GM19463 (cell line): ENCODE measurements around the gene TOE1.

ENCODE experiments used
- ATAC-seq: cut with Tn5 transposase; IDR thresholded peaks from one replicate; pipeline ENCODE4 v1.9.1; 2021; ENCODE audit warnings: mild to moderate bottlenecking, moderate library complexity; ENCODE audit not compliant: unreplicated experiment

Gene TOE1

GRCh38 chr1:45326627-45327623, 13.0 kb upstream of the TOE1 start, which contains the start of gene HPDL:
HPDL (plus strand) TSS chr1:45326895; CDS start chr1:45327149, 254 bp downstream.
- ATAC-seq: peak; percentile 61

DNA sequence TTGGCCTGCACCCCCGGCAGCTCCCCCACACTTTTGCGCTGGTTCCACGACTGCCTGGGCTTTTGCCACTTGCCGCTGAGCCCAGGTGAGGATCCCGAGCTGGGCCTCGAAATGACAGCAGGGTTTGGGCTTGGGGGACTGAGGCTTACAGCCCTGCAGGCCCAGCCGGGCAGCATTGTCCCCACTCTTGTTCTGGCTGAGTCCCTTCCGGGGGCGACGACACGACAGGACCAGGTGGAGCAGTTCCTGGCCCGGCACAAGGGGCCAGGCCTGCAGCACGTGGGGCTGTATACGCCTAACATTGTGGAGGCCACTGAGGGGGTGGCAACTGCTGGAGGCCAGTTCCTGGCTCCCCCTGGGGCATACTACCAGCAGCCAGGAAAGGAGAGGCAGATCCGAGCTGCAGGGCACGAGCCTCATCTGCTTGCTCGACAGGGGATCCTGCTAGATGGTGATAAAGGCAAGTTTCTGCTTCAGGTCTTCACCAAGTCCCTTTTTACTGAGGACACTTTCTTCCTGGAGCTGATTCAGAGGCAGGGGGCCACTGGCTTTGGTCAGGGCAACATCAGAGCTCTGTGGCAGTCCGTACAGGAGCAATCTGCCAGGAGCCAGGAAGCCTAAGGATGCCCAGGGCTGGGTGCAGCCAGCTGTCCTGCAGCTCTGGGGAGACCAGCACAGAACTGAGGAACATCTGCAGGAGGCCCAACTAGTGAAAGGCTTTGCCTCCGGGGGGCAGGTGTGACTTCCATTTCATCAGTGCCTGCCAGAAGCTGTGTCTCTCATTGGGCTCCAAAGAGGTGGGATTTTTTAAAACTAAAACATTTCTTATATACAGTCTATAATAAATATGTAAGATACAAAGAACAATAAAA, 12.1 kb upstream of the TOE1 start:
- ATAC-seq: no peak

DNA sequence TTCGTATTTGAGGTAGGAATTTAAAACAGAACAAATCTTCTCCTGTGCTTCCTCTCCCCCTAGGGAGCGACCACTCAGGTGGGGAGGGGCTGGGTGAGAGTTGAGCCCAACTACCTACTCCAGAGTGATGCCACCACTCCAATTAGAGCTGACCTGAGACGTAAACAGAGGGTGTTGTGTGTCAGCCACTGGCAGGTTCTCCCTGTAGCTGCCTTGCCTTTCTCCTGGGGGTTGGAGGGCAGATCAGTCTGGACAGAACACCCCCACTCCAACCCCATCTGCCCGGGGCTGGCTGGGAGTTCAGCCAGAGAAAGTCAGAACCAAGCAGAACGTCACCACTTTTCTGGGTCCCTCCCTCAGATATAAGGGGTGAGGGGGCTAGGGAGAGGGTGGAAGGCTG, 11.3 kb upstream of the TOE1 start:
- no peak for ATAC-seq

GRCh38 chr1:45329445-45329844, 10.5 kb upstream of the TOE1 start:
- no peak for ATAC-seq

- ATAC-seq: no peak
Measured at GRCh38 chr1:45331436-45332345, 8.3 kb upstream of the TOE1 start.

DNA sequence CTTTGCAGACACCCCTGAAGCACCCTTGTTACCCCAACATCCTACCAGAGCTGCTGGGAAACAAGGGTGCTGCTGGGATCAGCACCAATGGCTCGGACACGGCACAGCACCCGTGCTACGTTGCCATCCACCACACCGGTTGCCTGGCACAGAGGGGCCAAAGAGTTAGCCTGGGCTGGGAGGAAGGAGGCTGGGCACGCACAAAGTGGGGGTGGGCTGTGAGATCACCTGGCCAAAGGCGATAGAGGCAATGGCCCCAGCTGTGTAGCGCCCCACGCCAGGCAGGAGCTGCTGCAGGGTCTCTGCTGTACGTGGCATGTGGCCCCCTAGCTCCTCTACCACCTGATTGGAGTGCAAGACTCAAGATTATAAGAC, 7.6 kb upstream of the TOE1 start:
- ATAC-seq: no peak

DNA sequence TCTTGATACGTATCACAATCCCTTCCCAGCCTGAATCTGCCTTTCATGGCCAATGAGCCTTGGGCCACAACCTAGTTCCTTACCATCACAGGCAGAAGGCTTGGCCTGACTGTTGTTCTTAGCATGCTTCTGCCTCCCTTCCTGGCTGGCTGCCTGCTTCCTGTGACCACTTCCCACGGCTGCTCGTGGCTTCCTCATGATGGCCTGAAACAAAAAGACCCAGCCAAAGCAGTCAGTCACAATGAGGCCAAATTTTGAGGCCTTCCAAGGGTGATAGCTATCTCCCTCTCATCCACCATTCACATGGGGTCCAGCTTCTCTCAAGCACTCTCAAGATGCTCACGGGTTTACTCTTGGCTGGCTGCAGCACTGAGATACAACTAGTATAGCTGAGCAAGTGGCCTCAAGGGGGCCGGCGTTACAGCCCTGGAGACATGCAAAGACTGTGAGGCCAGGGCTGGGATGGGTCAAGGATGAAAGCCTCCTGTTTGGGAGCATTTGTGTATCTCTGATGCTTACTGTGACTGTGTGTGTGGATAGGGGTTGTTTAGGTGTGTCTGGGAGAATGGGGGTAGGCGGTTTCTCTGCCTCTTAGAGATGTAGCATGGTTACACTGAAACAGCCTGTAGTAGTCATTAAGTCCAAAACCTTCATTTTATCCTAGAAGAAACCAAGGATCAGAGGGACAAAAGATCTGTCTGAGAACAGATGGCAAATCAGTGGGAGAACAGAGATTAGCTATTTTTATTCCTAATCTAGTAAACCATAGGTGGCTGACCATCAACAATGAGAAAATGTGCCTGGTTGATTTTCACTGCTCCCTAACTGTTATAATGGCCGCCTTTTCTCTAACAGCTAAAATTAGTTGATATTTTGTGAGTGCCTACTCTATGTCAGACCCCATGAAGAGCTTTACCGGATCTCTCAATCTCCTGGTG, 5.4 kb upstream of the TOE1 start:
- ATAC-seq: no peak

GRCh38 chr1:45335855-45336324, 4.1 kb upstream of the TOE1 start:
- no peak for ATAC-seq

- no peak for ATAC-seq
Measured at GRCh38 chr1:45337630-45338325, 2.2 kb upstream of the TOE1 start.

- no peak for ATAC-seq
Measured at GRCh38 chr1:45340816-45341466, 971 bp downstream of the TOE1 start.

DNA sequence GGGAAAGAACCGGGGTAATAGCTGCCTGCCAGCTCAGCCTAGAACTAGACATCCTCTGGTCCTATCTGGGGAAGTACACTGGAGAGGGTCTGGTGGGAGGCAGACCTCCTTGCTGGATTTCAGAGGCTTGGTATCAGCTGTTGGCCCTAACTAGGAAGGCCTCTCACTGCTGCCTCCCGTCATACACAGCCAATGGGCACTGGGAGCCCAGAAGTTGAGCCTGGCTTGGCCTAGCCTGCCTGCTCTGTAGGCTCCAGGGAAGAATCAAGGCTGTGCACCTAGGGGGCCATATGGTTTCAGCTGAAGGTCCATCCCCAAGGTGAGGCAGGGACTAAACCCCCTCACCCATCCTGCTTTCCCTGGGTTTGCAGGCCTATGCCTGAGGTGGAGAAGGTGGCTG, 4.5 kb downstream of the TOE1 start:
- ATAC-seq: no peak

- no peak for ATAC-seq
Measured at GRCh38 chr1:45345014-45345413, 5.0 kb downstream of the TOE1 start.

GRCh38 chr1:45346473-45346872, 6.5 kb downstream of the TOE1 start:
- ATAC-seq: no peak

DNA sequence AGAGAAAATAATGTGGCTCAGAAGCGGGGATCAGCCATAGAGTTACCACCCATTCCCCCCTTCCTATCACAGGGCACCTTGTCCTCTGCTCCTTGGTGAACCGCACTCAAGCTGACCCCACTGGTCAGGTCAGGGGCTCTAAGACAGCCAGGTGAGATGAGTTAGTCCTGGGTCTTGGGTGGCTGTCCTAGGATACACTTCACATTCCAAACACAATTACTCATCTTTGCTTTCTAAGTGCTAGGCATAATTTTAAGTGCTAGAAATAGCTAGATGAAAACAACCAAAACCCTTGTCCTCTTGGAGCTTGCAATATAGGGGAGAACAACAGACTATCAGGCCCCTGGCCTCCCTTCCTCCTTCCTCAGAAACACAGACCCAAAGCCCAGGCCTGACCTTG, 8.1 kb downstream of the TOE1 start:
- no peak for ATAC-seq

DNA sequence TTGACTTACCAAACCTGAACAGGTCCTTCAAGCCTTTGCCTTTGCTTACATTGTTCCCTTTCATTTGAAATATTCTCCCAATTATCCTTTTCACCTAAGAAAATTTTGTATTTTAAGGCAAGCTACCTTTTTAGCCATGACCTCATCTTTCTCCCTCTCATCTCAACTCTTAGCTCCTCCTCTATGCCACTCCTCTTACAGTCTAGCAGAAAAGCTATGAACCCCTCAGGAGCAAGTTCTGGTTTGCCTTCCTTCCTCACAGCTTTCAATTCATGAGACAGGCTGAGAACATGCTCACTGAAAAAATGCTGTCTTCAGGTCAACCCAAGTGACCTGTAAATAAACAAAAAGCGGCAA, 8.6 kb downstream of the TOE1 start:
- ATAC-seq: no peak

- no peak for ATAC-seq
Measured at GRCh38 chr1:45348966-45349677, 9.2 kb downstream of the TOE1 start.

GRCh38 chr1:45351508-45351907, 11.5 kb downstream of the TOE1 start:
- no peak for ATAC-seq

GRCh38 chr1:45353685-45354084, 13.7 kb downstream of the TOE1 start:
- ATAC-seq: no peak
